ENCODE measurements around the gene PCDHGC5.

The PCDHGC5 gene

DNA sequence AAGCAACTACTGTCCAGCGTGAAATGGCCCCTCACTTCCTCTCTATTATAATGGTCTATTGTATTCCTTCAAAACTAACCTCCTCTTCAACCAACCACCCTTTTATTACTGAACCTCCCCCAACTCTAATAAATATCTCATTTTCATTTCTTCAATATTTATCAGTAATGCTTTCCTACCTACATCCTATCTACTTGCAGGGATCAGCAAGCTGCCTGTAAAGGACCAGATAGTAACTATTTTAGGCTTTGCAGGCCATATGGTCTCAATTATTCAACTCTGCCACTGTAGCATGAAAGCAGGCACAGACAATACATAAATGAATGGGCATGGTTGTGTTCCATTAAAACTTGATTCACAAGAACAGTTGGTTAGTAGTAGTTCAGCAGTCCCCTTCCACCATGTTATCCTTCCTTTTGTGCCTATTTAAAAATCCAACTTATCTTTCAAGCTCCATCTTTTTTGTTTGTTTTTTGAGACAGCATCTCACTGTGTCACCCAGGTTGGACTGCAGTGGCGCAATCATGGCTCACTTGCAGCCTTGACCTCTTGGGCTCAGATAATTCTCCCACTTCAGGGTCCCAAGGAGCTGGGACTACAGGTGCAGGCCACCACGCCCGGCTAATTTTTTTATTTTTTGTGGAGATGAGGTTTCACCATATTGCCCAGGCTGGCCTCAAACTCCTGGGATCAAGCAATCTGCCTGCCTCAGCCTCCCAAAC lies 45.8 kb downstream of the PCDHGC5 start:
- DNase-seq: no peak

Measured in activated effector memory CD4-positive, alpha-beta T cell treated with Interleukin-2 at 50 U/mL for 16 hours (primary cell).